Astrocyte of the cerebellum (primary cell): ENCODE measurements around the gene ANO3.
"Not testable (repeated sequence)": the region's sequence is repeated elsewhere in the genome, so short reads cannot be mapped to it uniquely, and the experiment has no call there.

Experiments
- DNase-seq: peaks from one replicate; pipeline ENCODE4 v3.0.0-alpha.2; 2011; ENCODE audit warnings: low read depth
- H3K4me3 ChIP-seq: 2 replicates; pipeline ENCODE4 v1.5.1; 2011; ENCODE audit warnings: mild to moderate bottlenecking, low read depth, low read length, moderate library complexity
- CTCF ChIP-seq: IDR thresholded peaks from 2 replicates; pipeline ENCODE4 v1.5.1; 2012; ENCODE audit warnings: low read length, low read depth, moderate library complexity, mild to moderate bottlenecking; ENCODE audit errors: missing control alignments
- in situ Hi-C: cut with HindIII; loops from 2 replicates; pipeline ENCODE4 v1.10.0; 2017; ENCODE audit warnings: low sequenced_read_pairs

Gene ANO3

GRCh38 chr11:26623076-26623659, 291.2 kb downstream of the ANO3 start:
- no peak for TF ChIP-seq CTCF
- no peak for DNase-seq
- H3K4me3 ChIP-seq = no peak overlapping the region
- in situ Hi-C loops = no loop called here

GRCh38 chr11:26626346-26626745, 294.4 kb downstream of the ANO3 start:
- no peak overlapping the region for H3K4me3 ChIP-seq
- in situ Hi-C loops = no loop called here
- no peak for DNase-seq
- no peak for TF ChIP-seq CTCF

- no peak overlapping the region for H3K4me3 ChIP-seq
- in situ Hi-C loops = no loop called here
- no peak for DNase-seq
- TF ChIP-seq CTCF = no peak
Measured at GRCh38 chr11:26632691-26633159, 300.8 kb downstream of the ANO3 start.

GRCh38 chr11:26643314-26643713, 311.4 kb downstream of the ANO3 start:
- DNase-seq, in situ Hi-C loops, H3K4me3 ChIP-seq: not testable (repeated sequence)

GRCh38 chr11:26649884-26650283, 318.0 kb downstream of the ANO3 start:
- in situ Hi-C loops = no loop called here
- no peak overlapping the region for H3K4me3 ChIP-seq
- peak; percentile 59 for DNase-seq
- TF ChIP-seq CTCF = peak; percentile 79

GRCh38 chr11:26651916-26652315, 320.0 kb downstream of the ANO3 start:
- in situ Hi-C loops = no loop called here
- no peak for TF ChIP-seq CTCF
- DNase-seq = no peak
- no peak overlapping the region for H3K4me3 ChIP-seq

- no peak overlapping the region for H3K4me3 ChIP-seq
- in situ Hi-C loops = no loop called here
- no peak for TF ChIP-seq CTCF
- DNase-seq = no peak
Measured at GRCh38 chr11:26655287-26655686, 323.4 kb downstream of the ANO3 start.
